Liver (tissue), 9 donors: ENCODE data around the gene DROSHA. TPM values are rescaled to one million over a fixed set of nuclear protein-coding genes. Genes with fewer than 3 reads are reported as not detected.

Source experiments
- DNase-seq: peaks from one replicate; pipeline ENCODE4 v3.0.0-alpha.2; 2017; ENCODE audit warnings: low spot score
- H3K27ac ChIP-seq, 2 donors: one replicate each; pipeline ENCODE4 v1.7.0; 2013; ENCODE audit warnings: inconsistent platforms in 2 of 2, low read length in 2 of 2, control low read depth in 1 of 2, low read depth in 1 of 2, mild to moderate bottlenecking in 1 of 2
- H3K27me3 ChIP-seq, 4 donors: one replicate each; pipeline versions ENCODE4 v1.6.1 to v1.7.0; 2013; ENCODE audit warnings: low read length in 3 of 4, inconsistent platforms in 1 of 4, mild to moderate bottlenecking in 1 of 4, moderate library complexity in 1 of 4; ENCODE audit not compliant: control insufficient read depth in 4 of 4, insufficient read depth in 4 of 4
- H3K36me3 ChIP-seq, 4 donors: one replicate each; pipeline versions ENCODE4 v1.6.1 to v1.7.0; 2013; ENCODE audit warnings: low read length in 3 of 4, mild to moderate bottlenecking in 3 of 4, low read depth in 1 of 4, moderate library complexity in 1 of 4; ENCODE audit not compliant: control insufficient read depth in 4 of 4, insufficient read depth in 3 of 4
- H3K4me1 ChIP-seq, 4 donors: one replicate each; pipeline versions ENCODE4 v1.6.1 to v1.7.0; 2013; ENCODE audit warnings: low read length in 3 of 4, mild to moderate bottlenecking in 3 of 4, moderate library complexity in 1 of 4; ENCODE audit not compliant: control insufficient read depth in 4 of 4, insufficient read depth in 4 of 4
- H3K4me3 ChIP-seq, 3 donors: one replicate each; pipeline versions ENCODE4 v1.6.1 to v1.7.0; 2013; ENCODE audit warnings: low read length in 3 of 3, control low read depth in 1 of 3, low read depth in 1 of 3, mild to moderate bottlenecking in 1 of 3
- H3K9ac ChIP-seq, 2 donors: one replicate each; pipeline ENCODE4 v1.7.0; 2013; ENCODE audit warnings: low read length in 2 of 2, mild to moderate bottlenecking in 2 of 2, moderate library complexity in 2 of 2, control low read depth in 1 of 2, low read depth in 1 of 2
- H3K9me3 ChIP-seq, 4 donors: one replicate each; pipeline versions ENCODE4 v1.6.1 to v1.7.0; 2013; ENCODE audit warnings: low read length in 3 of 4; ENCODE audit not compliant: control insufficient read depth in 4 of 4
- ATF3 ChIP-seq: IDR thresholded peaks from 2 replicates; pipeline ENCODE4 v1.6.1; 2016; ENCODE audit warnings: antibody characterized with exemption
- CTCF ChIP-seq: fragments of 150-350 bp; IDR thresholded peaks from 2 replicates; pipeline ENCODE4 v1.5.1; 2017; ENCODE audit warnings: improper control_type of control experiment, low read depth, low read length; ENCODE audit not compliant: missing input control
- EGR1 ChIP-seq, 2 donors: IDR thresholded peaks; 2 replicates each; pipeline ENCODE4 v1.6.1; 2016 to 2018; ENCODE audit warnings: antibody characterized with exemption in 2 of 2, low read depth in 2 of 2
- FOXA1 ChIP-seq: IDR thresholded peaks from 2 replicates; pipeline ENCODE4 v1.6.1; 2016; ENCODE audit warnings: antibody characterized with exemption
- FOXA2 ChIP-seq: IDR thresholded peaks from 2 replicates; pipeline ENCODE4 v1.6.1; 2016; ENCODE audit warnings: antibody characterized with exemption
- GABPA ChIP-seq, 2 donors: IDR thresholded peaks in 1 of 2; conservative IDR thresholded peaks in 1 of 2; 2 replicates each; pipeline ENCODE4 v1.6.1; 2016; ENCODE audit warnings: antibody characterized with exemption in 2 of 2, mild to moderate bottlenecking in 1 of 2, moderate library complexity in 1 of 2
- HNF4A ChIP-seq, 2 donors: conservative IDR thresholded peaks; 2 replicates each; pipeline ENCODE4 v1.6.1; 2016; ENCODE audit warnings: antibody characterized with exemption in 2 of 2, mild to moderate bottlenecking in 2 of 2
- HNF4G ChIP-seq: IDR thresholded peaks from 2 replicates; pipeline ENCODE4 v1.6.1; 2016; ENCODE audit warnings: antibody characterized with exemption
- JUND ChIP-seq, 2 donors: IDR thresholded peaks; 2 replicates each; pipeline ENCODE4 v1.6.1; 2016; ENCODE audit warnings: antibody characterized with exemption in 2 of 2
- MAX ChIP-seq: IDR thresholded peaks from 2 replicates; pipeline ENCODE4 v1.6.1; 2016; ENCODE audit warnings: antibody characterized with exemption
- NR2F2 ChIP-seq: IDR thresholded peaks from 2 replicates; pipeline ENCODE4 v1.6.1; 2016; ENCODE audit warnings: antibody characterized with exemption
- RAD21 ChIP-seq, 2 donors: IDR thresholded peaks; 2 replicates each; pipeline ENCODE4 v1.6.1; 2016; ENCODE audit warnings: antibody characterized with exemption in 2 of 2, mild to moderate bottlenecking in 2 of 2
- REST ChIP-seq: IDR thresholded peaks from 2 replicates; pipeline ENCODE4 v1.6.1; 2016; ENCODE audit warnings: antibody characterized with exemption, mild to moderate bottlenecking
- RXRA ChIP-seq, 2 donors: IDR thresholded peaks; 2 replicates each; pipeline ENCODE4 v1.6.1; 2017 to 2018; ENCODE audit warnings: antibody characterized with exemption in 2 of 2, mild to moderate bottlenecking in 1 of 2
- SP1 ChIP-seq: IDR thresholded peaks from 2 replicates; pipeline ENCODE4 v1.6.1; 2018; ENCODE audit warnings: antibody characterized with exemption, mild to moderate bottlenecking
- TAF1 ChIP-seq: conservative IDR thresholded peaks from 2 replicates; pipeline ENCODE4 v1.6.1; 2016; ENCODE audit warnings: antibody characterized with exemption, mild to moderate bottlenecking
- YY1 ChIP-seq: IDR thresholded peaks from 2 replicates; pipeline ENCODE4 v1.6.1; 2016; ENCODE audit warnings: antibody characterized with exemption, mild to moderate bottlenecking
- ZBTB33 ChIP-seq: IDR thresholded peaks from 2 replicates; pipeline ENCODE4 v1.6.1; 2016; ENCODE audit warnings: antibody characterized with exemption
- WGBS: extraction: QIAGEN DNeasy Blood & Tissue Kit; methylation state at CpG from one replicate; pipeline ENCODE4 v1.1.7; 2013; 5-methylcytosine and 5-hydroxymethylcytosine counted together
- polyA plus RNA-seq, 2 donors: library from polyadenylated mRNA; stranded (reverse) in 1 of 2; unstranded in 1 of 2; fragments of 200-250 nt in 1 of 2; fragments of >200 nt in 1 of 2; fragmentation: Nextera tagmentation in 1 of 2; extraction: Ambion mirVana in 1 of 2; gene quantifications; one replicate each; pipeline versions ENCODE4 v1.2.1 to v1.2.3, GENCODE V29; 2013 to 2015
- total RNA-seq, 2 donors: library from RNA; depleted of rRNA; stranded (reverse); fragments of >200 nt; gene quantifications; one replicate each; pipeline ENCODE4 v1.2.3, GENCODE V29; 2014
- donor health status: healthy.
- donor health status: healthy.
- donor health status: healthy.
- donor health status: healthy.
- donor health status: healthy.

Gene DROSHA
- total and polyA plus RNA-seq, 4 donors: 8.2 to 25.4 (median 15.4) TPM

- Histone ChIP-seq H3K36me3 (peaks cover 2 to 13% (median 7%) of the 10 kb centered on the region in 4 donors), H3K27me3 (no peaks in the 10 kb centered on the region), H3K9me3 (no peaks in the 10 kb centered on the region), H3K27ac (no peak overlapping the region), H3K4me3 (no peak overlapping the region), H3K4me1 (no peaks in the 10 kb centered on the region), H3K9ac (no peak overlapping the region)
- TF ChIP-seq FOXA1 (no peak), CTCF (no peak), SP1 (no peak), ZBTB33 (no peak), MAX (no peak), RAD21 (IDR thresholded peaks at IDR 0.05) (no peak), HNF4G (no peak), NR2F2 (no peak), YY1 (no peak), ATF3 (no peak), JUND (IDR thresholded peaks at IDR 0.05) (no peak), GABPA (IDR thresholded peaks at IDR 0.05 in 1 of 2, conservative IDR thresholded peaks at IDR 0.05 in 1 of 2) (no peak), RXRA (IDR thresholded peaks at IDR 0.05) (no peak), EGR1 (IDR thresholded peaks at IDR 0.05; ENCODE audit: low read depth in 2 of 2) (no peak), REST (no peak), HNF4A (conservative IDR thresholded peaks at IDR 0.05) (no peak), FOXA2 (no peak), TAF1 (no peak)
- DNase-seq: no peak
- WGBS: 93% methylated on average over 2 of the region's 2 CpGs
Measured at GRCh38 chr5:31477516-31477915, 54.4 kb downstream of the DROSHA start.
